ENCODE data around the gene ZNF689.

The ZNF689 gene

DNA sequence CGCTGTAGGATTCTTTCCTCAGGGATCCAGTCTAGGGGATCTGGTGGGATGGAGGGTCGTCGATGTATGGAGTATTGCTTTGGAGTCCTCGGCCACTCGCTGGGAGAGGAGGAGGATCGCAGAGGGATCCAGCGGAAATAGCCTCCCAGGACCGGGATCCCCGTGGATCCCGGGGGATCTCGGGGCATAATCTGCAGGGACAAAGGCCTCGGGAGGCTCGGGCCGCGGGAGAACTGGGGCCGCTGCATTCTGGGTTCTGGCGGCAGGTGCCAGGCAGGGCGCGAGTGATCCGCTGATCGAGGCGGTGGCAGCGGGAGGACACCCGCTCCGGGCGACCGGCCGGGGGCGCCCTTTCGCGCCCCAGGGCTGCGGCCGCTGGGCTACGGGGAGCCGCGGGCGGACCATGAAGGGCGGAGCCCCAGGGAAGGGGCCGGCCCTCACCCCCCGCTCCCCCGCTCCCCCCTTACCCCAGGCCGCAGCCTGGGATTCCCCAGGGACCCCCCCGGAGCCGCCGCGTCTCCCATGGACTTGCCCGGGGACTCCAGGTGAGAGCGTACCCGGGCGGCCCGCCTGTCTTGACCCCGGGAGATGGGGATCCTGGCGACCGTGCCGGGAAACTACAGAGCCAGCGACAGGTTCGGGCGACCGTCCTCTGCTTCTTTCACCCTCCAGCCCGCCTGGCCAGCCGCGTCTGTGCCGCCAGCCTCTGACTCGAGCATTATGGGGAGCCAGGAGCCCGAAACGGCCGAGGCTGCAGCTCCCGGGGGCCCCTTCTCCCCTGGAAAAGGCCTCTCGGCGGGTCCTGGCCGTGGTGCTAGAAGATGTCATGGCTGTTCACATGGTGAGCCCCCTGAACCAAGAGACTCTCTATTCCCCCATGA lies 41.2 kb upstream of the ZNF689 start:
- TF ChIP-seq FOXP2 (optimal IDR thresholded peaks at IDR 0.05; ENCODE audit: borderline replicate concordance, extremely low read depth, extremely low read length, insufficient read depth): no peak
- no peak for TF ChIP-seq REST (IDR thresholded peaks at IDR 0.05; ENCODE audit: insufficient read depth in 1 of 2, low read depth in 2 of 2, low read length in 2 of 2)
- no peak for TF ChIP-seq TAF1 (IDR thresholded peaks at IDR 0.05; ENCODE audit: borderline replicate concordance, insufficient read depth, low read length)
- TF ChIP-seq POLR2AphosphoS5 (IDR thresholded peaks at IDR 0.05; ENCODE audit: low read depth, low read length): no peak
- no peak for TF ChIP-seq SIN3A (IDR thresholded peaks at IDR 0.05; ENCODE audit: borderline replicate concordance, insufficient read depth, low read length)

GRCh38 chr16:30650369-30651123 lies 40.4 kb upstream of the ZNF689 start, which contains the start of gene PRR14:
Gene PRR14, plus strand, starts transcription at chr16:30650960. Its CDS starts 686 bp downstream, at chr16:30651646.
- TF ChIP-seq FOXP2 (optimal IDR thresholded peaks at IDR 0.05; ENCODE audit: borderline replicate concordance, extremely low read depth, extremely low read length, insufficient read depth) (no peak), SIN3A (IDR thresholded peaks at IDR 0.05; ENCODE audit: borderline replicate concordance, insufficient read depth, low read length) (peak; percentile 50; the same call in 1 of the 2 replicates), TAF1 (IDR thresholded peaks at IDR 0.05; ENCODE audit: borderline replicate concordance, insufficient read depth, low read length) (peak; percentile 67; the same call in 1 of the 2 replicates), POLR2AphosphoS5 (IDR thresholded peaks at IDR 0.05; ENCODE audit: low read depth, low read length) (no peak)

DNA sequence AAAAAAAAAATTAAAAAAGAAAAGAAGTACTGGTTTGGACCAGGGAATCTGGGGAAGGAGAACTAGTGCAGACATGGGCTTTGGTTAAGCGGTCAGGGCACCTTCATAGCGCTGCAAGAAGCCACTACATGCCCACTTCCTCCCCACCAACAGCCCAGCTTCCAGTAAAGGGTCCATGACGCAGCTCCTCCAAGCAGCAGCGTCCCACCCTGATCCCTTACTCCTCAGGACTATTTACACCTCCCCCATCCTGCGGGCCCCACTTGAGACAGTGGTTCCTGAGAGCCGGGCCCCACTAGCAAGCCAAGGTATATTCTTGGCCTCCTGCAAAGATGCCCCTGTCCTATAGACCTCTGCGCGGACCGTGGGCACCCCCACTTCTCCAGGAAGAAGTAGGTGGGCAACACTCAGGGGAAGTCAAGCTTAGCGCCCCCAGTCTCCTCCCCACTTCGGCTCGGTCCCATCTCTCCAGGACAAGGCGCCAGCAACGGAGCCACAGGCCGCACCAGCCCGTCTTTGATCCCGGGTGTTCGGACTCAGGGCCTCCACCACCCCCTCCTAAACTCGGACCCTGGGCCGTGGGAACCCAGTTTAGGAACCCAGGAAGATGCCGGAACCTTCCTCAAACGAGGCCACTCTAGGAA lies 39.7 kb upstream of the ZNF689 start:
- no peak for TF ChIP-seq REST (IDR thresholded peaks at IDR 0.05; ENCODE audit: insufficient read depth in 1 of 2, low read depth in 2 of 2, low read length in 2 of 2)
- TF ChIP-seq SIN3A (IDR thresholded peaks at IDR 0.05; ENCODE audit: borderline replicate concordance, insufficient read depth, low read length): no peak
- no peak for TF ChIP-seq POLR2AphosphoS5 (IDR thresholded peaks at IDR 0.05; ENCODE audit: low read depth, low read length)
- TF ChIP-seq TAF1 (IDR thresholded peaks at IDR 0.05; ENCODE audit: borderline replicate concordance, insufficient read depth, low read length): no peak
- no peak for TF ChIP-seq FOXP2 (optimal IDR thresholded peaks at IDR 0.05; ENCODE audit: borderline replicate concordance, extremely low read depth, extremely low read length, insufficient read depth)

DNA sequence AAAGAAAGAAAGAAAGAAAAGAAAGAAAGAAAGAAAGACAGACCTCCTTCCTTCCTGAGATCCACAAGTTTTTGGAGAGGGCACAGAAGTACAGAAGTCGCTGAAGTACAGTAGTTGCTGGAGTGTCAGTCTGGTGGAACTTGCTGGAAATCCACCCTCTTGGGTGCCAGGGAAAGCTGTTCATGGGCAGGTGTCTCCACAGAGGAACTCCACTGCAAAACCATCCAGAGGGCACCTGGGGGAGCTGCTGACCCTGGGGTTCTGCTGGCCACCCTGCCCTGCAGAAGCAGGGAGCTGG lies 37.0 kb upstream of the ZNF689 start:
- TF ChIP-seq TAF1 (IDR thresholded peaks at IDR 0.05; ENCODE audit: borderline replicate concordance, insufficient read depth, low read length) (no peak), SIN3A (IDR thresholded peaks at IDR 0.05; ENCODE audit: borderline replicate concordance, insufficient read depth, low read length) (no peak), POLR2AphosphoS5 (IDR thresholded peaks at IDR 0.05; ENCODE audit: low read depth, low read length) (no peak), FOXP2 (optimal IDR thresholded peaks at IDR 0.05; ENCODE audit: borderline replicate concordance, extremely low read depth, extremely low read length, insufficient read depth) (no peak), REST (IDR thresholded peaks at IDR 0.05; ENCODE audit: insufficient read depth in 1 of 2, low read depth in 2 of 2, low read length in 2 of 2) (no peak)

- TF ChIP-seq SIN3A (IDR thresholded peaks at IDR 0.05; ENCODE audit: borderline replicate concordance, insufficient read depth, low read length) (no peak), POLR2AphosphoS5 (IDR thresholded peaks at IDR 0.05; ENCODE audit: low read depth, low read length) (no peak), TAF1 (IDR thresholded peaks at IDR 0.05; ENCODE audit: borderline replicate concordance, insufficient read depth, low read length) (no peak), FOXP2 (optimal IDR thresholded peaks at IDR 0.05; ENCODE audit: borderline replicate concordance, extremely low read depth, extremely low read length, insufficient read depth) (no peak), REST (IDR thresholded peaks at IDR 0.05; ENCODE audit: insufficient read depth in 1 of 2, low read depth in 2 of 2, low read length in 2 of 2) (no peak)
These were observed 35.5 kb upstream of the ZNF689 start for GRCh38 chr16:30645727-30646126.
